ENCODE results near the gene FBXO24. TPM values are rescaled to one million over a fixed set of nuclear protein-coding genes. Genes with fewer than 3 reads are reported as not detected.
"Not testable (repeated sequence)": the region's sequence is repeated elsewhere in the genome, so short reads cannot be mapped to it uniquely, and the experiment has no call there.

Gene FBXO24
- total RNA-seq (1 to 10 TPM in 1 of 2 donors, under 1 TPM in 1; 0.25 to 1.3 TPM), polyA plus RNA-seq (under 1 TPM; 0.30 to 0.35 TPM)
- long read RNA-seq, donor 1: 0 reads
- long read RNA-seq, donor 2: 0 reads
- long read RNA-seq, donor 3: 0 reads
- long read RNA-seq, donor 4: 0 reads
- long read RNA-seq, donor 5: 0 reads

DNA sequence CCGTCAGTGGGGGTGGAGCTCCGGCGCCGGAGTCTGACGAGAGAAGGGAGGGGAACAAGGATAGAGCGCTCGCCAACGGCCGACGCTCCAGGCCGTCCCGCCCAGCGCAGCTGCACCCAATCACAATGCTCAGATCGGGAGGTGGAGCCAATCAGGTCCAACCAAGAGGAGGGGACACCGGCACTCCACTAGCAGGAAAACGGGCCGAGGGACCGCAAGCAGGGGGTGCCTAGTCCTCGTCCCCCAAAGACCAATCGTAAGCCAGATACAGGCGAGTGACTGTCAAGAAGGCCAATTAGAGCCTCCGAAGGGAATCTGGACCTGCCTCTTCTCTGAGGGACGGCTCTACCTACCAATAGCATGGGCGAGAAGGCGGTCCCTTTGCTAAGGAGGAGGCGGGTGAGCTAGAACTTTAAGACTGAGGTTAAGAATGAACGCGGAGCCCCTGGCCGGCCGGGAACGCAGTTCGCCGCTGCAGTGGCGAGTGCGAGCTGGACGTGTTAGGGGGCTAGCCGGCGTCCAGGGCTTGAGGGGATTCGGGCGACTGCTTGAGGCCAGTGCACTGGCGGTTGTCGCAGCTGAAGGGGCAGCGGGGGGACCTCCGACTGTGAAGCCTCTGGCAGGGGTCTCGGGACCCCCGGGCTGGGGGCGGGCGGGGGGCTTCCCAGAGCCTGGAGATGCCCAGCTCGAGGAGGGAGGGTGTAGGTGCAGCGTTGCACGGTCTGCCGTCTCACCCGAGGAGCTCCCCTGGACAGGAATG lies at the start of gene FBXO24:
FBXO24 (plus strand) TSS at position 63 of the 760 bp plus-strand sequence; CDS start at position 361, 298 bp downstream.
- peak within 1 kb of the TSS; percentile 71 to 72 for H3K9ac ChIP-seq (ENCODE audit: insufficient read depth in 1 of 2, low read length in 2 of 2)
- H3K9me3 ChIP-seq (ENCODE audit: control insufficient read depth in 4 of 4, insufficient read depth in 3 of 4, low read length in 3 of 4): no peaks in the 10 kb centered on the region
- H3K27me3 ChIP-seq (ENCODE audit: control insufficient read depth in 3 of 3, insufficient read depth in 3 of 3, low read length in 2 of 3): no peaks in the 10 kb centered on the region
- H3K27ac ChIP-seq (ENCODE audit: low read depth in 1 of 2, low read length in 1 of 2): peak within 1 kb of the TSS; percentile 98
- WGBS, 2 donors: 0% methylated on average over 53 of the region's 53 CpGs
- peaks cover 0 to 53% (median 15%) of the 10 kb centered on the region in 5 donors for H3K4me1 ChIP-seq (ENCODE audit: control insufficient read depth in 5 of 5, insufficient read depth in 5 of 5, low read length in 5 of 5)
- TF ChIP-seq, protein P1, sequence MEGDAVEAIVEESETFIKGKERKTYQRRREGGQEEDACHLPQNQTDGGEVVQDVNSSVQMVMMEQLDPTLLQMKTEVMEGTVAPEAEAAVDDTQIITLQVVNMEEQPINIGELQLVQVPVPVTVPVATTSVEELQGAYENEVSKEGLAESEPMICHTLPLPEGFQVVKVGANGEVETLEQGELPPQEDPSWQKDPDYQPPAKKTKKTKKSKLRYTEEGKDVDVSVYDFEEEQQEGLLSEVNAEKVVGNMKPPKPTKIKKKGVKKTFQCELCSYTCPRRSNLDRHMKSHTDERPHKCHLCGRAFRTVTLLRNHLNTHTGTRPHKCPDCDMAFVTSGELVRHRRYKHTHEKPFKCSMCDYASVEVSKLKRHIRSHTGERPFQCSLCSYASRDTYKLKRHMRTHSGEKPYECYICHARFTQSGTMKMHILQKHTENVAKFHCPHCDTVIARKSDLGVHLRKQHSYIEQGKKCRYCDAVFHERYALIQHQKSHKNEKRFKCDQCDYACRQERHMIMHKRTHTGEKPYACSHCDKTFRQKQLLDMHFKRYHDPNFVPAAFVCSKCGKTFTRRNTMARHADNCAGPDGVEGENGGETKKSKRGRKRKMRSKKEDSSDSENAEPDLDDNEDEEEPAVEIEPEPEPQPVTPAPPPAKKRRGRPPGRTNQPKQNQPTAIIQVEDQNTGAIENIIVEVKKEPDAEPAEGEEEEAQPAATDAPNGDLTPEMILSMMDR (IDR thresholded peaks at IDR 0.05; ENCODE audit: control extremely low read depth, extremely low read depth): no peak
- H3K36me3 ChIP-seq (ENCODE audit: control insufficient read depth in 4 of 4, insufficient read depth in 4 of 4, low read length in 4 of 4): peaks cover under 1 to 9% (median 6%) of the 10 kb centered on the region in 4 donors
- peak; percentile 86 for ATAC-seq (ENCODE audit: insufficient read depth, low FRiP score)
- H3K4me3 ChIP-seq: peak within 1 kb of the TSS; percentile 66
- peak; percentile 100 for DNase-seq

GRCh38 chr7:100536695-100537094 lies 49.4 kb upstream of the FBXO24 start:
- H3K9ac ChIP-seq (ENCODE audit: insufficient read depth in 1 of 2, low read length in 2 of 2); ATAC-seq (ENCODE audit: insufficient read depth, low FRiP score); DNase-seq; H3K36me3 ChIP-seq (ENCODE audit: control insufficient read depth in 4 of 4, insufficient read depth in 4 of 4, low read length in 4 of 4); H3K9me3 ChIP-seq (ENCODE audit: control insufficient read depth in 4 of 4, insufficient read depth in 3 of 4, low read length in 3 of 4); H3K27me3 ChIP-seq (ENCODE audit: control insufficient read depth in 3 of 3, insufficient read depth in 3 of 3, low read length in 2 of 3); H3K27ac ChIP-seq (ENCODE audit: low read depth in 1 of 2, low read length in 1 of 2); H3K4me3 ChIP-seq: not testable (repeated sequence)
- 81 to 92% methylated on average over 2 of the region's 2 CpGs for WGBS, 2 donors
- peaks cover 0 to 12% (median 2%) of the 10 kb centered on the region in 5 donors for H3K4me1 ChIP-seq (ENCODE audit: control insufficient read depth in 5 of 5, insufficient read depth in 5 of 5, low read length in 5 of 5)

DNA sequence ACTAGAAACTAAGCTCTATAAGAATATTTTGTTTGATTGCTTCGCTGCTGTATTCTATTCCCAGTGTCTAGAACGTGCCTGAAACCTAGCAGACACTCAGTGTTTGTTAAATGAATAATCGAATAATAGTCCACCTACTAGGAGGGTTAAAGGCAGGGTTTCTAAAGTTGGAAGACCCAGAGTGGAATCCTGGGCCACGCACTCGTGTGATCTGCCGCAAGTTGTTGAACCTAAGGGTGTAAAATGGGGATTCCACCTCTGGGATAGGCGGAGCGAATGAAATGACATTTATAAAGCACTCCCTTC lies 47.8 kb upstream of the FBXO24 start:
- 9 to 10% methylated on average over 8 of the region's 8 CpGs for WGBS, 2 donors
- Histone ChIP-seq H3K27ac (ENCODE audit: low read depth in 1 of 2, low read length in 1 of 2) (peak overlapping the region in 1 of 2 donors; percentile 76), H3K27me3 (ENCODE audit: control insufficient read depth in 3 of 3, insufficient read depth in 3 of 3, low read length in 2 of 3) (no peaks in the 10 kb centered on the region), H3K36me3 (ENCODE audit: control insufficient read depth in 4 of 4, insufficient read depth in 4 of 4, low read length in 4 of 4) (no peaks in the 10 kb centered on the region), H3K4me3 (no peak overlapping the region), H3K9me3 (ENCODE audit: control insufficient read depth in 4 of 4, insufficient read depth in 3 of 4, low read length in 3 of 4) (no peaks in the 10 kb centered on the region), H3K4me1 (ENCODE audit: control insufficient read depth in 5 of 5, insufficient read depth in 5 of 5, low read length in 5 of 5) (peaks cover 0 to 12% (median 2%) of the 10 kb centered on the region in 5 donors), H3K9ac (ENCODE audit: insufficient read depth in 1 of 2, low read length in 2 of 2) (no peak overlapping the region)
- no peak for ATAC-seq (ENCODE audit: insufficient read depth, low FRiP score)
- no peak for DNase-seq
- TF ChIP-seq, protein P1 (IDR thresholded peaks at IDR 0.05; ENCODE audit: control extremely low read depth, extremely low read depth): no peak

- Histone ChIP-seq H3K9me3 (ENCODE audit: control insufficient read depth in 4 of 4, insufficient read depth in 3 of 4, low read length in 3 of 4) (no peaks in the 10 kb centered on the region), H3K4me3 (peak within 1 kb of the TSS; percentile 80), H3K27me3 (ENCODE audit: control insufficient read depth in 3 of 3, insufficient read depth in 3 of 3, low read length in 2 of 3) (no peaks in the 10 kb centered on the region), H3K9ac (ENCODE audit: insufficient read depth in 1 of 2, low read length in 2 of 2) (no peak within 1 kb of the TSS), H3K36me3 (ENCODE audit: control insufficient read depth in 4 of 4, insufficient read depth in 4 of 4, low read length in 4 of 4) (no peaks in the 10 kb centered on the region), H3K4me1 (ENCODE audit: control insufficient read depth in 5 of 5, insufficient read depth in 5 of 5, low read length in 5 of 5) (peaks cover 0 to 12% (median 2%) of the 10 kb centered on the region in 5 donors), H3K27ac (ENCODE audit: low read depth in 1 of 2, low read length in 1 of 2) (peak within 1 kb of the TSS; percentile 77 to 85)
- 0 to 1% methylated on average over 55 to 60 of the region's 60 CpGs for WGBS, 2 donors
- TF ChIP-seq, protein P1 (IDR thresholded peaks at IDR 0.05; ENCODE audit: control extremely low read depth, extremely low read depth): no peak
- DNase-seq: peak; percentile 100
- peak; percentile 100 for ATAC-seq (ENCODE audit: insufficient read depth, low FRiP score)
Observed at GRCh38 chr7:100538654-100539435, 47.3 kb upstream of the FBXO24 start, which contains the start of gene AGFG2. TSS of gene AGFG2 (plus strand) at chr7:100539203. CDS start at chr7:100539347, 144 bp downstream.

All from lung (tissue), 16 donors.